ENCODE measurements around the gene TMPRSS4. TPM values are rescaled to one million over a fixed set of nuclear protein-coding genes. Genes with fewer than 3 reads are reported as not detected.

TMPRSS4 gene
- total RNA-seq, 4 donors from 2014 or later = 41.3 to 274 (median 159) TPM

- Histone ChIP-seq H3K4me1 (peaks cover 0 to 9% (median 3%) of the 10 kb centered on the region in 4 donors), H3K36me3 (no peaks in the 10 kb centered on the region), H3K27ac (no peak overlapping the region), H3K4me3 (no peak overlapping the region), H3K9me3 (no peaks in the 10 kb centered on the region), H3K27me3 (no peaks in the 10 kb centered on the region)
- TF ChIP-seq POLR2A (IDR thresholded peaks at IDR 0.05) = no peak
- TF ChIP-seq, protein P1, sequence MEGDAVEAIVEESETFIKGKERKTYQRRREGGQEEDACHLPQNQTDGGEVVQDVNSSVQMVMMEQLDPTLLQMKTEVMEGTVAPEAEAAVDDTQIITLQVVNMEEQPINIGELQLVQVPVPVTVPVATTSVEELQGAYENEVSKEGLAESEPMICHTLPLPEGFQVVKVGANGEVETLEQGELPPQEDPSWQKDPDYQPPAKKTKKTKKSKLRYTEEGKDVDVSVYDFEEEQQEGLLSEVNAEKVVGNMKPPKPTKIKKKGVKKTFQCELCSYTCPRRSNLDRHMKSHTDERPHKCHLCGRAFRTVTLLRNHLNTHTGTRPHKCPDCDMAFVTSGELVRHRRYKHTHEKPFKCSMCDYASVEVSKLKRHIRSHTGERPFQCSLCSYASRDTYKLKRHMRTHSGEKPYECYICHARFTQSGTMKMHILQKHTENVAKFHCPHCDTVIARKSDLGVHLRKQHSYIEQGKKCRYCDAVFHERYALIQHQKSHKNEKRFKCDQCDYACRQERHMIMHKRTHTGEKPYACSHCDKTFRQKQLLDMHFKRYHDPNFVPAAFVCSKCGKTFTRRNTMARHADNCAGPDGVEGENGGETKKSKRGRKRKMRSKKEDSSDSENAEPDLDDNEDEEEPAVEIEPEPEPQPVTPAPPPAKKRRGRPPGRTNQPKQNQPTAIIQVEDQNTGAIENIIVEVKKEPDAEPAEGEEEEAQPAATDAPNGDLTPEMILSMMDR (IDR thresholded peaks at IDR 0.05) = no peak
- DNase-seq = no peak
These were observed 93.4 kb downstream of the TMPRSS4 start for GRCh38 chr11:118170231-118170630.

- no peaks in the 10 kb centered on the region for H3K27me3 ChIP-seq
These were observed 94.0 kb downstream of the TMPRSS4 start for GRCh38 chr11:118170882-118171268.

More at GRCh38 chr11:118170882-118171268, 94.0 kb downstream of the TMPRSS4 start:
- Histone ChIP-seq H3K9me3 (no peaks in the 10 kb centered on the region), H3K4me1 (peaks cover 0 to 9% (median 3%) of the 10 kb centered on the region in 4 donors), H3K27ac (no peak overlapping the region), H3K36me3 (no peaks in the 10 kb centered on the region), H3K4me3 (no peak overlapping the region)
- no peak for DNase-seq
- TF ChIP-seq, protein P1 (IDR thresholded peaks at IDR 0.05) = no peak
- TF ChIP-seq POLR2A (IDR thresholded peaks at IDR 0.05) = no peak

Other genes with a start within 250 kb of the TMPRSS4 start
- gene FXYD6, start 200.4 kb upstream of the TMPRSS4 start, total RNA-seq = 10 to 100 TPM in 3 of 4 donors, 1 to 10 TPM in 1; 5.1 to 41.3 (median 14.0) TPM
- not detected for gene TMPRSS13, start 147.7 kb upstream of the TMPRSS4 start, total RNA-seq
- 10 to 100 TPM in 3 of 4 donors, 1 to 10 TPM in 1; 9.8 to 50.3 (median 23.9) TPM for gene IL10RA, start 90.7 kb upstream of the TMPRSS4 start, total RNA-seq
- not detected for gene SMIM35, start 9.9 kb downstream of the TMPRSS4 start, total RNA-seq
- 1 to 10 TPM in 2 of 4 donors, under 1 TPM in 2; 0.35 to 8.3 (median 1.4) TPM for gene SCN4B, start 75.7 kb downstream of the TMPRSS4 start, total RNA-seq
- gene SCN2B, start 99.6 kb downstream of the TMPRSS4 start, total RNA-seq = under 1 TPM in 2 of 4 donors, not detected in 2; 0.13 to 0.38 TPM
- 10 to 100 TPM in 3 of 4 donors, 1 to 10 TPM in 1; 7.5 to 83.3 (median 14.4) TPM for gene JAML, start 147.9 kb downstream of the TMPRSS4 start, total RNA-seq
- 10 to 100 TPM in 1 of 4 donors, 1 to 10 TPM in 2, under 1 TPM in 1; 0.83 to 15.4 (median 7.8) TPM for gene MPZL3, start 175.3 kb downstream of the TMPRSS4 start, total RNA-seq
- gene MPZL2, start 187.2 kb downstream of the TMPRSS4 start, total RNA-seq = 10 to 100 TPM; 21.0 to 32.4 (median 22.3) TPM
- gene CD3E, start 227.7 kb downstream of the TMPRSS4 start, total RNA-seq = 1 to 10 TPM; 6.6 to 9.9 (median 8.7) TPM